IPS-18a (cell line): Measurements from ENCODE around the gene FOXN3.
"Not testable (repeated sequence)": the region's sequence is repeated elsewhere in the genome, so short reads cannot be mapped to it uniquely, and the experiment has no call there.

Source experiments
- H3K27ac ChIP-seq: one replicate; pipeline ENCODE4 v1.5.1; 2013; ENCODE audit warnings: low read length
- H3K27me3 ChIP-seq: one replicate; pipeline ENCODE4 v1.6.1; 2013; ENCODE audit warnings: mild to moderate bottlenecking, low read length; ENCODE audit not compliant: control insufficient read depth, insufficient read depth
- H3K36me3 ChIP-seq: one replicate; pipeline ENCODE4 v1.6.1; 2013; ENCODE audit warnings: low read depth, low read length; ENCODE audit not compliant: control insufficient read depth
- H3K4me1 ChIP-seq: one replicate; pipeline ENCODE4 v1.6.1; 2013; ENCODE audit warnings: low read depth, low read length; ENCODE audit not compliant: control insufficient read depth
- H3K4me3 ChIP-seq: one replicate; pipeline ENCODE4 v1.5.1; 2013; ENCODE audit warnings: low read length
- H3K9ac ChIP-seq: one replicate; pipeline ENCODE4 v1.6.1; 2013; ENCODE audit warnings: mild to moderate bottlenecking, low read length, moderate library complexity
- H3K9me3 ChIP-seq: one replicate; pipeline ENCODE4 v1.6.1; 2013; ENCODE audit warnings: low read depth, low read length; ENCODE audit not compliant: control insufficient read depth

The FOXN3 gene

DNA sequence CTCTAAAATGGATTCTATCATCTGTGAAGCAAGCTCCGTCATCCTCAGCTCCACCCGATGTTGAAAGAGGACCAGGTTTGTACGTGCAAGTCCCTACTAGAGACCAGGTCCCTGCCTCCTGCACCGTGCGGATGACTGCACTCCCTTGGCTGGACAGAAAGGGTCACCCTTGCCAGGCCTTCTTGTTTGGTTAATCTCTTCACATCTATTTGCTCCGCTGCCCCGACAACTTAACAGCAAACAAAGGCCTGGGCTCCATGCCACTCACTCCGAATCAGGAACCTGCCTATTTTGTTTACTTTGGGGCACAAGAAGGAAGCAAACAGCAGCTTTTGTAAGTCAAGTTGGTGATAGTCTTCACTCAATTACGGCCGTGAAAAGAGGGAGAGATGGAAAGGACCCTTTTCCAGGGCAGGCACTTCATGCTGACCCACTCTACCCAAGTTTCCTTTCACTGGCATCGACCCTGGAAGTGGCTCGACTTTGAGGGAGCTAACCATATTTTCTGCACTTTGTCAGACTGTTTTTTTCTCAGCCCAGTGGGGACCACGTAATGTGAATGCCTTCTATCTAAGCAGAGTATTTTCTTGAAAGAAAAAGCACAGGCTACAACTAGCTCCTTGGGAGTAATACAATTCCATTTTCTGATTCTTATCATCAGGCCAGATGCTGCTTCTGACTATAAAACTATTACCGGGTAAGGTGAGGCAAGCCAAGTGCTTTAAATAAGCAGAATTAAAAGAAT lies 202.6 kb downstream of the FOXN3 start:
- no peak overlapping the region for H3K4me3 ChIP-seq
- peaks cover 1% of the 10 kb centered on the region for H3K36me3 ChIP-seq
- H3K9me3 ChIP-seq = no peaks in the 10 kb centered on the region
- H3K9ac ChIP-seq = no peak overlapping the region
- H3K4me1 ChIP-seq = peaks cover 22% of the 10 kb centered on the region
- no peaks in the 10 kb centered on the region for H3K27me3 ChIP-seq
- H3K27ac ChIP-seq = peak overlapping the region; percentile 31

DNA sequence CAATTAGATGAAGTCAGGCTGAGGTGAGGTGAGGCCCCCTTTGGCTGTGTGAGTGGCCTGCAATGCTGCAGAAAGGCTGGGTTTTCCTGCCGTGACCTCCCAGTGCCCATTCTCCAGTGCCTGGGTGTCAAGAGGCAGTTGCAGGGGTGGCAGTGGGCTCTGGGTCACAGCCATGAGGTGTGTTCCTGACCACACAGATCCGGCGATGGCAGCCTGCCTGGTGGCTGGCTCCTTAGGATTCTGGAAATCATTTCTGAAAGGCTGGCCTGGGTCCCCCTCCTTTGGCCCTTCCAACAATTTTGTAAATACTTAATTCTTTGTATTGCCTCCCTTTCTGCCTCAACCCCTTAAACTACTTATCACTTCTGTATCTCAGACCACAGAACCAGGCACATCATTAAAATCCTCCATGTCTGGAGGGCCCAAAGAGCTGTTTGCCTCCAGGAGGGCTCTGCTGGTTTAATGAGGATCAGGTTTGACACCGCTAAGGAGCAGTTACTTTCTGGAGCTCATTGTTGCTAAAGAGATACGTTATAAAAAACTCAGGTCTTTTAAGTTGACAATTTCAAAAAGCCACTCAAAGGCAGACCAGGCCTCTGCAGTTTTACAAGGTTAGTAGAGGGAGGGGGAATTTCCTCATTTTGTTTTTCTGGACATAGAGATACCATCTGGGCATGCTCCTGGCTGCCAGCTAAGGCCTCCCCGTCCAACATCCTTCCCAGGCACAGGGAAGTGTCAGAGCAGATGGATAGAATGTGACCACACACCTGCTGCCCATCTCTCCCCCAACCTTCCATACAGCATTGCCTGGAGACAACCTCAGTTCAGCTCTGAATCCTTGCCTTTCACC lies 204.4 kb downstream of the FOXN3 start:
- peaks cover 30% of the 10 kb centered on the region for H3K4me1 ChIP-seq
- H3K9ac ChIP-seq = no peak overlapping the region
- H3K27ac ChIP-seq = no peak overlapping the region
- H3K4me3 ChIP-seq = no peak overlapping the region
- no peaks in the 10 kb centered on the region for H3K36me3 ChIP-seq
- H3K27me3 ChIP-seq = no peaks in the 10 kb centered on the region
- no peaks in the 10 kb centered on the region for H3K9me3 ChIP-seq

GRCh38 chr14:89209558-89209957 lies 207.5 kb downstream of the FOXN3 start:
- peaks cover 44% of the 10 kb centered on the region for H3K4me1 ChIP-seq
- no peak overlapping the region for H3K9ac ChIP-seq
- H3K4me3 ChIP-seq = no peak overlapping the region
- no peaks in the 10 kb centered on the region for H3K27me3 ChIP-seq
- no peaks in the 10 kb centered on the region for H3K36me3 ChIP-seq
- no peaks in the 10 kb centered on the region for H3K9me3 ChIP-seq
- H3K27ac ChIP-seq = no peak overlapping the region

GRCh38 chr14:89207925-89208328 lies 209.1 kb downstream of the FOXN3 start:
- Histone ChIP-seq H3K36me3 (no peaks in the 10 kb centered on the region), H3K27me3 (no peaks in the 10 kb centered on the region), H3K4me3 (no peak overlapping the region), H3K9me3 (no peaks in the 10 kb centered on the region), H3K4me1 (peaks cover 50% of the 10 kb centered on the region), H3K27ac (no peak overlapping the region), H3K9ac (no peak overlapping the region)

GRCh38 chr14:89206389-89207031 lies 210.5 kb downstream of the FOXN3 start:
- Histone ChIP-seq H3K36me3 (no peaks in the 10 kb centered on the region), H3K27me3 (no peaks in the 10 kb centered on the region), H3K4me3 (no peak overlapping the region), H3K9ac (no peak overlapping the region), H3K4me1 (peaks cover 56% of the 10 kb centered on the region), H3K9me3 (no peaks in the 10 kb centered on the region), H3K27ac (no peak overlapping the region)

- no peaks in the 10 kb centered on the region for H3K27me3 ChIP-seq
- H3K4me1 ChIP-seq = peaks cover 47% of the 10 kb centered on the region
- H3K27ac ChIP-seq = no peak overlapping the region
- H3K4me3 ChIP-seq = no peak overlapping the region
- no peaks in the 10 kb centered on the region for H3K9me3 ChIP-seq
- no peak overlapping the region for H3K9ac ChIP-seq
- no peaks in the 10 kb centered on the region for H3K36me3 ChIP-seq
Measured at GRCh38 chr14:89205137-89205740, 211.8 kb downstream of the FOXN3 start.

DNA sequence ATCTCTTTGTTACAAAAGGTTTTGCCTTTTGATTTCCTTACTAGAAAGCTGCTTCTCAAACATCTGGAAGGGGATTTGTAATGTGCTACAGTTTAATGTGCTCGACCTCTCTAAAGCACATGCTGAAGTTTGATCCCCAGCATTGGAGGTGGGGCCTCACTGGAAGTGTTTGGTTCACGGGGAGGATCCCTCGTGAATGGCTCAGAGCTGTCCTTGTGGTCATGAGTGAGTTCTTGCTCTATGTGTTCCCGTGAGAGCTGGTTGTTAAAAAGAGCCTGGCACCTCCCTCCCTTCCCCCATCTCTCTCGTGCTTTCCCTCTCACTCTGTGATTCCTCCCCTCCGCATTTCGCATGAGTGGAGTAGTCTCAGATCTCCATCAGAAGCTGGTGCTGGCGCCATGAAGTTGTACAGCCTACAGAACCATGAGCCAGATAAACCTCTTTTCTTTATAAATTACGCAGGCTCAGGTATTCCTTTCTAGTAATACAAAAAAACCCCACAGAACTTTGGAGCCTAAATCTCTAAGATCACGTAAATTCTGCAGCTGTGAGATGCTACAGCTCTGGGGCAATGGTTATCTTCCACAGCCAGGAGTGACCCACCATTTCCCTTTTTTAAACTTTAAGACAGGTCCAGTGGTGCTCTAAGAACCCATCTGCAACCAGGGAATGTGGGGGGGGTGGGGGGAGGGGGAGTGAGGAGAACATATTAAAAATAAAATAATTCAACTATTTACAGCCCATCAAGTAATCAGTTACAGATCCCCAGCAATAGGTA lies 214.4 kb downstream of the FOXN3 start:
- Histone ChIP-seq H3K36me3 (no peaks in the 10 kb centered on the region), H3K4me3 (no peak overlapping the region), H3K9ac (no peak overlapping the region), H3K9me3 (no peaks in the 10 kb centered on the region), H3K27ac (no peak overlapping the region), H3K27me3 (no peaks in the 10 kb centered on the region), H3K4me1 (peaks cover 32% of the 10 kb centered on the region)

DNA sequence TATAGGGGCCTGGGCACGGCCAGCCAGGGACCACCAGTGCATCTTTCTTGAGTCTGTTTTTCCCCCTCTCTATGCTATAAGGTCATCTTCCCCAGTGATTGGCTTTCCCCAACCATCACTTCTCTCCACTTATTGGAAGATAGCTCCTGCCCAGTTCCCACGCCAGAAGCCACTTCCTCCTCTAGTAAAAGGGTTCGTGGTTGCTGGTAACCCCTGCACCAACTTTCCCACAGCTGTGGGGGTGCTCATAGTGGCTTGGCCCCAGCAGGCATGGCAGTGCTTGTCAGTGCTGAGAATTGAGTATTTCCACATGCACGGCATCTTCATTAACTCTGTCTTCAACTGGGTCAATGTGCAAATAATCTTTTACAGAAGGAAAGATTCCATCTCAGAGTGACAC lies 215.4 kb downstream of the FOXN3 start:
- H3K4me1 ChIP-seq = peaks cover 22% of the 10 kb centered on the region
- no peak overlapping the region for H3K27ac ChIP-seq
- H3K27me3 ChIP-seq = no peaks in the 10 kb centered on the region
- no peak overlapping the region for H3K4me3 ChIP-seq
- no peaks in the 10 kb centered on the region for H3K36me3 ChIP-seq
- H3K9me3 ChIP-seq = no peaks in the 10 kb centered on the region
- H3K9ac ChIP-seq = no peak overlapping the region

GRCh38 chr14:89199357-89199756 lies 217.7 kb downstream of the FOXN3 start:
- H3K4me1 ChIP-seq = peaks cover 15% of the 10 kb centered on the region
- H3K4me3 ChIP-seq, H3K9me3 ChIP-seq, H3K36me3 ChIP-seq, H3K9ac ChIP-seq, H3K27ac ChIP-seq, H3K27me3 ChIP-seq: not testable (repeated sequence)

DNA sequence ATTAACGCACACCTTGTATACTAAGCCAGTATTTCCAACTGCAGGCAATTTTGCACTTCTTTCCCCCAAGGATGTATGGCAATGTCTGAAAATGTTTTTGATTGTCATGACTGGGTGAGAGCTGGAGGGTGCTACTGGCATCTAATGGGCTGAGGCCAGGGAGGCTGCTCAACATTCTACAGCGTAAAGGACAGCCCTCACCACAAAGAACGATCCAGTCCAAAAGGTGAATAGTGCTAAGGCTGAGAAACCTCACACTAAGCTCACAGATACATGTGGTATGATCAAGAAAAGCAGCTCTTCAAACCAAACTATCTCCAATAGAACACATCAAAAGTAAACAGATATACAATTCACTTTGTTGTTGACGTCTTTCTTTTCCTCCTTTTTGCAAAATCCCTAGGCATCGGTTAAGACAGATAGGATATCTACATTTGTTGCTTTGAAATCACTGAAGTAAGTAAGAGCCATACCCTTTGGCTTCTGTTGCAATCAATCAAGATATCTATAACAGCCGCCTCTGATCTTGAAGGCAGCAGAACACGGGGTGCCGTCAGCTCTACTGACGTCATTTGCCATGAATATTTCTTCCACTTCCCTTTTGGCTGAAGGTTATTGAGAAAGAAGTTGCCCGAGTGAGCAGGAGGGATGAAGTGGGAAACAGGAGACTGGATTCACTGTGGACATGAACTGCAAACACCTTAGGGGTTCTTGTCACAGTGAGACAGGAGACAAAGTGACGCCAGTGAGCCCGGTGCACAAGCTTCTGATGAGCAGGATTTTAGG lies 218.3 kb downstream of the FOXN3 start:
- Histone ChIP-seq H3K9ac (no peak overlapping the region), H3K4me3 (no peak overlapping the region), H3K36me3 (no peaks in the 10 kb centered on the region), H3K27me3 (no peaks in the 10 kb centered on the region), H3K4me1 (peaks cover 15% of the 10 kb centered on the region), H3K27ac (no peak overlapping the region), H3K9me3 (no peaks in the 10 kb centered on the region)
